Measurements from ENCODE around the gene NCOA3.

DNA sequence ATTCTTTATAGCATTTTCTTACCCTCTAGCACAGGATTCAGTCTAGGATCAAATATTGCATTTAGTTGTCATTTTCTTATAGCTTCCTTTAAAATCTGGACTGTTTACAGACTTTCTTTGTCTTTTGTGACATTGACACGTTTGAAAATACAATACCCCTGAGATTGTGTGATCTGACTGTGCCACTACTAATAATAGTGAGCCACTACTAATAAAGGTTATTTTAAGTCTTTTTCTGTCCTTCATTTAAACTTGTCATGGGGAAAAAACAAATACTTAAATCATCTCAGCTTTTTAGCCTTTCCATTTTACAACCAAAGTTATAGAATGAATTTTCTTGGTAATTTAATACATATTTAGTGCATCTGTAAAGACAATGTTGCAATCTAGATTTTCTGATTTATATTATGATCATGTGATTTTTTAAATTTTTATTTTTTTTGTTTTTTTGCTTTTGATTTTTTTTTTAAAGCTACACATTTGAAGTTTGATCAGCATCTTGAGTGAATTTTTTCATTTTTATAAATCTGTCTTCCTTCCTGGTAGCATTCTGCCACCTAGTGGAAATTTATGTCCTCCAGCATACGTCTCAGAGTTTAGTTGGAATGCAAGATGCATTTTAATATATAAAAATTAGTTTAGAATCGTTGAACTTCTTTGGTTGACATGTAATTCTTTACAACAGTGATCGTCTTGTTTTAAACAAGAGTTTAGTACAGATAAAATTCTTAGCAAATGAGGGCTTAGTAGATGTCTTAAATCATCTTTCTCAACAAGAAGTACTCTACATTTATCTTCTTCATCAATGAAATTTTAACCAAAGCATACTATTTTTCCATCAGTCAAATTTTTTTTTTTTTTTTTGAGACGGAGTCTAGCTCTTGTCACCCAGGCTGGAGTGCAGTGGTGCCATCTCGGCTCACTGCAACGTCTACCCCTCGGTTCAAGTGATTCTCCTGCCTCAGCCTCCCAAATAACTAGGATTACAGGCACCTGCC, 119.4 kb downstream of the NCOA3 start:
- TF ChIP-seq POLR2A (IDR thresholded peaks at IDR 0.05; ENCODE audit: low read length) (no peak), GATA1 (IDR thresholded peaks at IDR 0.05; ENCODE audit: low read depth, low read length) (no peak)
